Measurements from ENCODE around the gene KIF21A.
"Not testable (repeated sequence)": the region's sequence is repeated elsewhere in the genome, so short reads cannot be mapped to it uniquely, and the experiment has no call there.

Gene KIF21A

DNA sequence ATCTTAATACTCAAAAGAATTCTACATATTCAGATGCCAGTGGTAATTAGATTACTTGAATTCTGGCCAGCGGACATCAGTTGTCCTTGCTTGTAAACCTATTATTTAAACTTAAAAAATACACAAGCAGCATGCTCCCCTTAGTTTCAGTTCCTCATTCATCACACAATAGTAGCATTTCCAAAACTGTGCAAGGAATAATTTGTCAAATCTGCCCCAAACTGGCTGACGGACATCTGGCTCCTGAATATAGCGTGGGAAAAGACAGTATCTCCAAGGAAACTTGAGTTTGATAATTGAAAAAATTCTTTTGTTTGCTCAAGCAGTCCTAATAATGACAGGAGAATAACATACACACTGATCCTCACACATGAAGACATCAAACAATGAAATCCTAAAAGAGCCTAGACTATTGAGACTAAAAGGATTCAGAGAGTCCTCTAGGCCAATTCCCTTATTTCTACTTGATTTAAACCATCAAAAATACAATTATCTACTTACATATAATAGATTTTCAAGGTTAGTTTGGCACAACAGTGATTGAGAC is 90.4 kb downstream of the KIF21A start:
- H3K27ac ChIP-seq, result no peak overlapping the region
- no peak for DNase-seq (ENCODE audit: low read depth, low spot score)

DNA sequence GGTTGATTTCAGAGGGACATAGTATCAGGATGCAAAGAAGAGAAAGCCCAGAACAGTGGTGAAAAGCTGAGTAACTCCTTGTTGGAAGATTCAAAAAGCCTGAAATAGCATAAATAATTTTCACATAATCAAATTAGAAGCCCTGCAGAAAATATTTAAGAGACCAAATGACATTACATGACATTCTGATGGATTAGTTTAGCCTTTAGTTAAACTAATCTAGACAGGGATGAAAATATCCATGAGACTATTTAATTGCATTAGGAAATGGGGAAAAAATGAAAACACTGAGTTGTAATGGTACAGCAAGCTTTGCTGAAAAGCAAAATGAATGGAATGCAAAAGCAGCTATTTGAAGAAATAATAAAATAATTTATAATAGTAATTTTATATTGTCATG is 91.8 kb downstream of the KIF21A start:
- DNase-seq (ENCODE audit: low read depth, low spot score), result no peak
- H3K27ac ChIP-seq, result no peak overlapping the region

DNA sequence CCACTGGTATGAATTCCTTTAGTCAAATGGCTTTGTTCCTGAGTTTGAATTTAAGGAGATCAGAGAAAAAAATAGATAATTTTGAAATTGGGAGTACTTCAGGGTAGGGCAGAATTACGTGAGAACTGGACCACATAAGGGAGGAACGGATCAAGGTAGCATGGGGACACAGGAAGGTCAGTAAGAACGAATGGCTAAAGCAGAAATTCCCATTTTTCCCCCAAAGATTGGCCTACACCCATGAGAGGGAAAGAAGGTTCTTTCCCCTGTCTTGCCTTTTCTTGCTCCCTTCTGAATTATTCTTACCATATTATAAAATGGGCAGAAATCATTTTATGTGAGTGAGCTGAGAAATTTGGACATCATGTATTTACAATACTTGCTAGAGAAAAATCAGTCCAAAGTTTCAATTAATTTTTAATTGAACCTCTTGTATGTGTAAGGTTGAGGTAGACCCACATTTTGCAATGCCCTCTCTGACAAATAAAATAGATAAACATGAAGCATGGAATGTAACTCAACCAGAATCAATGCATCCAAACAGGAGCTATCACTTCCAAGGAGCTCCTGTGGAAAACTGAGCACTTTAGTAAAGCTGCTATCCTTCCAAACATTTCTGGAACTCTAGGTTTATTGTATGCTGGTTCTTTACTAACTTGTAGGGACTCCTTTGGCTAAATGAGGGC is 93.8 kb downstream of the KIF21A start:
- no peak overlapping the region for H3K27ac ChIP-seq
- DNase-seq (ENCODE audit: low read depth, low spot score), result no peak

DNA sequence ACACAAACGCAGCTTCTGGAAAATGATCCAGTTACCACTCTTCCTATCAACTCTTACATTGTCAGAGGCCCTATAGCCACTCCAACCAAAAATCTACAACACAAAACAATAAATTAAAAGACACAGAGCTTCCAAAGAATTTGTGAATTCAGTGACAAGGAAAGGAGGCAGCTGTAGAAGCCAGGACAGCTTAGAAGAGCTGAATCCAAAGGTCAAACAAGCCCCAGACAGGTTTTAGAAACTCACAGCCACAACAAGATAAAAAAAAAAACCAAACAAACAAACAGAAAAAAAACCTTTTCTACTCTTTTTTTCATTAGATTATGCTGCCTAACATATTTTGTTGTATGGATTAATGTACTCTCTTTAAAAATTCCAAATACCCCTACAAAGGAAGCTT is 94.4 kb downstream of the KIF21A start:
- no peak for DNase-seq (ENCODE audit: low read depth, low spot score)
- H3K27ac ChIP-seq, result no peak overlapping the region

DNA sequence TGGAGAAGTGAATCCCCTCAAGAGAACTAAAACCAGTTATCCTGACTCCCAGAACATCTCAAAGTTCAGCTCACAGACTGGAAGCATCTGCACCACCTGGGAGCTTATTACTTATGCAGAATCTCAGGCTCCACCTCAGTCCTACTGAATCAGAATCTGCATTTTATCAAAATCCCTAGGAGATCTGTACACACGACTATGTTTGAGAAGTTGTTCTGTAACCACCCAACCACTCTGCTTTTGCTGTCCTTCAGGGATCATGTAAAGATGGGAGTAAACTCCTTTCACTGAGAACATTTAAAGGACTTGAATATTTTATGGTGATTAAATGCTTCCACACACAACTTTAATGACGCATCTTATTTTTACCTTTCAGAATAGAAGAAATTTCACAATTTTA is 98.0 kb downstream of the KIF21A start:
- H3K27ac ChIP-seq, result no peak overlapping the region
- no peak for DNase-seq (ENCODE audit: low read depth, low spot score)

DNA sequence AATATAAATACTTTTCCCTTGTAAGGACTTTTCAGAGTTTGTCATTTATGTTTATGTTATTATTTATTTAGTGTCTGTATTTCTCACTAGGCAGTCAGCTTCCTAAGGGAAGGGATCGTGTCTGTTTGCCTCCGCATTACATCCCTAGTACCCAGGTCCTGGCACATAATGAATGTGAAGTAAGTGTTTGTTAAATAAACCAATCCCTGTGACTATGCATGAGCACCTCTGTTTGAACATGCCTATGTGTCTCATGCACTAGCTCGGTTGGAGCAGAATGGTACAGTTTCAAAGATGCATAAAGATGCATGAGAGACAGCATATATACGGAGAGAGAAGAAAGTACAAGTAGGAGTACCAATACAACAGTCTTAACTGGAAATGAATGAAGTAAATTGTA is 99.3 kb downstream of the KIF21A start:
- H3K27ac ChIP-seq, result no peak overlapping the region

DNA sequence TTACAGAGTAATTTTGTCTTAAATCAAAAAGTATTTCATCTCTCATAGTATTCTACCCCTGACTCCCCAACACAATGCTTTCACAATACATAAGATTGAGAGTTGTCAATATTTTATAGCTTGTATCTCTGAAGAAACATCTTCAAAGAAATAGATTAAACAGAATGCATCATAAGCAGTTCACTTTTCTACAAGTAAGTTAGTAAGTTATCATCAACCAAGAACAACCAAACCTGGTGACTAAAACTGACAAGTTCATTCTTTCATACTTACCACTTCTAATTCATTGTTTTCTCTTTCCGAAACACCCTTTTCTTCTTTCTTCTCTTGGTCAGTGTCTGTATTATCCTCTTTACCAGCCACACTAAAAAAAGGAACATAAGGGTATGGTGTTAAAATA is 101.2 kb downstream of the KIF21A start:
- no peak for DNase-seq (ENCODE audit: low read depth, low spot score)
- H3K27ac ChIP-seq, result no peak overlapping the region

More for the DNA sequence above, 99.3 kb downstream of the KIF21A start:
- no peak for DNase-seq (ENCODE audit: low read depth, low spot score)

DNA sequence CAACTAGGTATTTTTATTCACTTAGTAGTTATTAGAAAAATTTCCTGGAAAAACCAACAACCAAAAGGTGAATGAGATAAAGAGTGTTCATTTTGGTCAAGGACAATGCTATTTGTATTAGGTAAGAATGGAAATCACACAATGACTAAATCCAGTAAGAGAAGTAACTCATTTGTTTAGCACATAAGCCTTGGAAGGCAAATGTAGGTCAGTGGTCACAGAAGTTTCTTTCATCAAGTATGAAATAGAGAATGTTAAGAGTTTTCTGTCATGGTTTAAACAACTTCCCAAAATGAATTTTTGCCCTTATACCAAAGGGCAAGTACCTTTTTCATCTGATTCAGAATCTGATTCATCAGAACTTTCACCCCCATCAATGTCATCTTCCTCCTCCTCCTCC is 101.7 kb downstream of the KIF21A start:
- DNase-seq (ENCODE audit: low read depth, low spot score), result no peak
- no peak overlapping the region for H3K27ac ChIP-seq

DNA sequence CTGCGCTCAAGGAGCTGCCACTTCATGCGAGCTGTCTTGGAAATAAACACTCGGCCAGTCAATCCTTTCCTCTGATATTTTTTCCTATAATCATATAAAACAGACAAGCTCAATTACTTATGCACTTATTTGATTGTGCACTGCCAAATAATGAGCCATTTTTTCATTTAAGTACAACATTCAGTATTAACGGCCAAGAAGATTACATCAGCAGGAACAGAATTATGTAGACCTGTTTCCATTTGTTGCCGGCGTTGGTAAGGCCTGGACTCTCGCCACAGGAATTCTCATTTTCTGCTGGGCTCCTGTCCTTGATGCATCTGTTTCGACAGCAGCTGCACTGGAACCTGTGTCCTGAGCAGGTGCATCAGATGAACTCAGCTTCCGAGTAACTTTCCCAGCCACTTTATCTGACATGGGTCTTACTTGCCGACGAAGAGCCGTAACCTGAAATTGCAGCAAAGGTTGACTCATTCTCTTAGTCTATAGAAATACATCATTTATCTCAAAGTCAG is 110.2 kb downstream of the KIF21A start:
- no peak overlapping the region for H3K27ac ChIP-seq
- no peak for DNase-seq (ENCODE audit: low read depth, low spot score)

DNA sequence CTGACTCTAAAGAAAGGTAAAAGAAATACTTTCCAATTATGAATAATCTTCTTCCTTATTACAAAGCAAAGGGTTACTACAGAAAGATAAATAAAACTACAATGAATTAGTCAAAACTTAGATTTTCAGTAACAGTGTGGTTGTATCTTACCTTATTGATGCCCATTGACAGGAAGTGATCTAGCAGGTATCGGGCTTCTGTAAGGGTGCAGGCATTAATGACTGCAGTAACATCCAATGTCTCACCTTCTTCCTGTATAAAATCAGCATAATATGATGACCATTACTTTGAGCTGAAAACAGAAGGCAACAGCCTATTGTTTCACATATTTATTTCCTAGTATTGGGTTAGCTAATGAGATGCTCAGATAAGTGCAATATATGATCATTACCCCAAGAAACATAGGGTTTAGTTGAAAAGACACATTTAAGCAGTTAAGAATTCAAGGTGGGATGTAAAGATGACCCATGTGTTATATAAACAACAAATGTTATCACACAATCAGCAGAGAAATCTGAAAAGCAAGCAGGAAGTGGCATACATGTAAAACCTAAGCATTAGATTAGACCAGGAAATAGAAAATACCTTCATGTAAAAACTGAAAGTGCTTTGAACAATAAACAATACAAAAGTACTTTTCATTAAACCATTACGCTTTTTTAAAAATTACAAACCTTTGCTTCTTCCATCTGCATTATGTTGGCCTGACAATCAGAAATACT is 111.2 kb downstream of the KIF21A start:
- DNase-seq (ENCODE audit: low read depth, low spot score), result no peak

DNA sequence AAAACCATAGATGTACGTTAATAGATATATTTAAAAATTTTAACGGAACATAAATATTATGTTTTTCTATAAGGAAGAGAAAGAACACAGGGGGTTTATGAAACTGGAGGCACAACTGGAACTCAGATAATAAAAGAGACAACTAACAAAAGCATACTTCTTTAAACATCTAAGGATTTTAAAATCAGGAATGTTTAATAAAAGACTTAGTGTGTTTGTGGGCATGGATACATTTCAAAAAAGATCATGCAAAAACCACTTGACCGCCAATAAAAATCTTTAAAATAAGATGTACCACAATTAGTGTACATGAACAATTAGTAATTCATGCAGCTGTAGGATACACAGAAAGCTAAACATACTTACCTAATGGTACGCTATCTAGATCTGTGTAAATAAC is 113.0 kb downstream of the KIF21A start:
- H3K27ac ChIP-seq, result no peak overlapping the region
- DNase-seq (ENCODE audit: low read depth, low spot score), result no peak

More for the DNA sequence above, 111.2 kb downstream of the KIF21A start:
- H3K27ac ChIP-seq, result no peak overlapping the region

DNA sequence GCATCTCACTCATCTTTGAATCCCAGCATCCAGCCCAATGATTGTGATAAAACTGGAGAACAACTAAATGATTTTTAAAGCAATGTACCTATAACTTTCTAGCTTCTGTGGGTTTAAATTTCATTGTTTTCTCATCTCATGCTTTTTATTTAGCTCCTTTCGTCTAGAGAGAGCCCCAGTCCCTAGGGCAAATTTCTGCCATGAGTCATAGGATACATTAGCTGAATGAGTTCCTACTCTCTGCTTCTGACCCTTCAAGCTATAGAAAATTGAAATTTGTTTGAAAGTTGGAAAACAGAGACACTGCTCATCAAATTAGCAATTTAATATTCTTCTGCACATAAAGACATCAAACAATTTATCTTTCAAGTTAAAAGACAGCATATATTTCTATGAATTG is 113.9 kb downstream of the KIF21A start:
- DNase-seq (ENCODE audit: low read depth, low spot score), result no peak
- no peak overlapping the region for H3K27ac ChIP-seq

DNA sequence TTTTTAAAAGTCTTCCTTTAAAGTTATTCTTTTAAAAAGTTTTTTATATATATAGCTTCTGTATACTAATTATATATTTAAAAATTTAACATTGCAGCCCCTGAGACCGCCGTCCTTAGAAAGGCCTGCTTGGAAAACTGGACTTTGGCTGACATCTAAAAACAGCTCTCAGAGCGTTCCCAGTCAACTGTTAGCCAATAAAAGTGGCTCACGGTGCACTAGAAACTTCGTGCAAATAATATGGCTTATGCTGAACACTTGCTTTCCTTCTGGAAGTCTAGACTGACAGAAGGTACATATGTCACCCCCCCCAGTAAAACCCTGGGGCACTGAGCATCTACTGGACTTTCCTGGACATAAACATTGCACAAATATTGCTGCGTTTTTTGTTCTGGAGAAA is 115.0 kb downstream of the KIF21A start:
- H3K27ac ChIP-seq, result no peak overlapping the region
- DNase-seq (ENCODE audit: low read depth, low spot score), result no peak

DNA sequence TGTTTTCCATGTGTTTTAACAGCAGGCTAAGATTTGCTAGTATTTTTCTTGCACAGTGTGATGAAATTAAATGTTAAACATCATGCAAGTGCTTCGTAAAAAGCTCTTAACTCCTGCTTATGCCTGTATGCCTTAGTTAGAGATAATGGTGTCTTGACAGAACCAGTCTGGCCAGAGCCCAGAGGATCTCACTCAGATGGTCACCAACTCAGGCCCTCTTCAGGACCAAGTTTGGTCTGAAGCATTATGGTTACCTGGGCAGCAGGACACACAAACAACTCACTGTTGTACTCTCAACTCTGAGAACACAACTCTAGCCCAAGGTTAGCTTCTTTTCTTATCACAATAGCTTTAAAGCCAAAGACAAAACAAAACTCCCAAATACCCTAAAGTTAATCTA is 115.4 kb downstream of the KIF21A start:
- no peak overlapping the region for H3K27ac ChIP-seq
- DNase-seq (ENCODE audit: low read depth, low spot score), result no peak

DNA sequence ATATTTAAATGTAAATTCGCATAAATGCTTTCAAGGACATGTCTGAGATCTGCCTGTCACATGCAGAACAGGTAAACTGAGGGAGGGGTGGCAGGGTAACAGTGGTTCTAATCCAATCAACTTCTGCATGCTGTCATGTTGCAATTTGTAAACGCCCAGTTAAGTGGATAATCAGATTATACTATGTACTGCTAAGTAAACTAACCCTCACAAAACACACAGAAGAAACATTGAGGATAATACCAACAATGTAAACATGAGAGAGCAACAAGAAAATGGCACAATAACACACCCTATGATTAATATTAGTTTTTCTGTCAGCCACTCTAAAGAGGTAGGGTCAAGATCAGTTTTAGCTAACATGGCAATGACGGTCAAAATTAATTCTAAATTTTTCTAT is 123.7 kb downstream of the KIF21A start:
- DNase-seq (ENCODE audit: low read depth, low spot score), result no peak
- H3K27ac ChIP-seq, result no peak overlapping the region

DNA sequence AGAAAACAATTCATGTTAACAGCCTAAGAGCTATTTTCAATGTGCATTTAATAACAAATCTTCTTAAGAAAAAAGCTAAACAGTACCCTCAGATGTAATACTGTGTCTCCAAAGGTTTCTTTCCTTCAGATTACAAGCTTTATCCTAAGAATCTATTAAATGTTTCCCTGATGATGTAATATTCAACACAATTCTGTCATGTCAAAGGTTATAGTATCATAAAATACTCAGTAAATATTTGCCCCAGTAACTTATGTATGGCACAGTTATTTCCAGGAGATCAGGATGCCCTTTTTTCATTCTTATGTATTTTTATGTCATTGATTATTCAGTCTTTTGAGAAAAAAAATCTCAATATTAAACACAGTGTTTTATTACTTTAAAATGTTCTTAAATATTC is 128.4 kb downstream of the KIF21A start:
- no peak overlapping the region for H3K27ac ChIP-seq
- no peak for DNase-seq (ENCODE audit: low read depth, low spot score)

DNA sequence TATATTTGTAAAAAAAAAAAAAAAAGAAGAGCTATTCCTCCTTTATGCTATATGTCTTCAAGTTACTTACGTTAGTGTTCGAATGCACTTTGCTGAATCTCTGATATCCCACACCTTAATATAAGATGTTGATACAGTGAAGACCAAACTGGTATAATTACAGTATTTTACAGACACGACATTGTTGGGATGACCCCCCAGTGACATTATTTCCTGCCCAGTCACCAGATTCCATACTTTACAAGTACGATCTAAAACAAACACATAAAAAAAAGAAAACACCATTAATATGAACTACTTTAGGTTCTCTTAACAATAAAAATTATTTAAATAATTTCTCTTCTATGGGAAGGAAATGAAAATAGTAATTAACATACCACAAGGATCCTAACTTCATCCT is 133.4 kb downstream of the KIF21A start:
- DNase-seq (ENCODE audit: low read depth, low spot score), result no peak
- no peak overlapping the region for H3K27ac ChIP-seq

DNA sequence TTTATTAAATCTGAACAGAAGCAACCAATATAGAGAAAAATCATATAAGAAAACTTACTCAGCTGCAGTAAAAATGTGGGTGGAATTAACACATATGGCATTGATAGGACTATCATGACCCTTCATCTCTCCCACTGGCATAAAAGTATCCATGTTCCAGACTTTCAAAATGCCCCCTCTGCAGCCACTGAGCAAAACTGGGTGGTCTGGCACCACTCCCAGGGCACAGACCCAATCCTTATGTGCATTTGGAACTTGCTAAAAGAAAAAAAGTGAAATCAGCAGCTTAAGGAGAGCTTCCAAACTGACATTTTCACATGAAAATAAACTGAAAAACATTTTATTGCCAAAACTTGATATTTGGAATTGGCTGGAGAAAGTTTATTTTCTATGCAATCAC is 141.5 kb downstream of the KIF21A start:
- H3K27ac ChIP-seq, result no peak overlapping the region
- DNase-seq (ENCODE audit: low read depth, low spot score), result no peak

DNA sequence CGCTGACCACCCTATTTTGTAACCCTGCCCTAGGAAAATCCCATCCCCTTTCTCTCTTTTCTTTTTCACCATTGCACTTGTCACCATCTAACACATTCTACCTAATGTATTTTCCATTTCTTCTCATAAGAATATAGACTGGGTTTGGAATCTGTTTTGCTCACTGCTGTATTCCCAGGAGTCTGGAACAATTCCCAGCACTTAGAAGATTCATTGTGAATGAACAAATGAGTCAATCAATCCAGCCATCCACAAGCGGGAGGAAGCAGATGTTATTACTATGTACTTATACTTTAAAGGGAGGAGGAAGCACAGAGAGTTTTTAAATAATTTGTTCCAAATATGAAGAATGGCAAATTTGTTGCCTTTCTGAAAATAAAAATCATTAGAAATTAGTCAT is 142.1 kb downstream of the KIF21A start:
- no peak for DNase-seq (ENCODE audit: low read depth, low spot score)
- H3K27ac ChIP-seq, result no peak overlapping the region

DNA sequence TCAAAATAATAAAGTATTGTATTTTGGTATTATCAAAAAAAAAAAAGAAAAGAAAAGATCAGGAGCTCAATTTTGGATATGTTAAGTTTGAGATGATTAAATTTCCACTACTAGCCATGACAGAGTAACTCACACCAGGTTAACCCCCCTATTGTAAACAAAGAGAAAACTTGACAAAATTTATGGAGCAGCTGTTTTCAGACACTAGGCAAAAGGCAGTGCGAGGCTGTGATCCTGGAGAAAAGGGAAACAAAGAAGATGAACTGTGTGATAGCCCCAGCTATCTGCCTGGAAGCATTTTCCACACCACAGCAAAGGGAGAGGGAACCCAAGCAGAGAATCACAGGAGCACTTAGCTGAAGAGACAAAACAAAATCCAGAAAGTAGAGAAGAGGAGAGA is 145.0 kb downstream of the KIF21A start:
- no peak overlapping the region for H3K27ac ChIP-seq
- DNase-seq (ENCODE audit: low read depth, low spot score), result no peak

DNA sequence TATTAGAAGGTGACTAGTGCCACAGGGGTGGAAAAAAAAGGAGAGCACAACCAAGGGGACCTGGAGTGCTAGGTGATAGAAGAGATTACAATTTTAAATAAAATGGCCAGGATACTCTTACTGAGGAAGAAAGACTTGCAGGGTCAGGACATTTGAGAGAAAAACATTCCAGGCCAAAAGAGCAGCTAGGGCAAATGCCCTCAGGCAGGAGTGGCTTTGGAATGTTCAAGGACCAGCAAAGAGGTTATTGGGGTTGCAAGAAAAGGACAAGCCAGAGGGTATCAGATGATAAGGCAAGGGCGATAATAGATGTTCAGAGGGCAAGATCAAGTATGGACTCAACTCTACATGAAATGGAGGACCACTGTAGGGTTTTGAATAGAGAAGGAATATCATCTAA is 146.4 kb downstream of the KIF21A start:
- H3K27ac ChIP-seq, result no peak overlapping the region
- DNase-seq (ENCODE audit: low read depth, low spot score), result no peak

DNA sequence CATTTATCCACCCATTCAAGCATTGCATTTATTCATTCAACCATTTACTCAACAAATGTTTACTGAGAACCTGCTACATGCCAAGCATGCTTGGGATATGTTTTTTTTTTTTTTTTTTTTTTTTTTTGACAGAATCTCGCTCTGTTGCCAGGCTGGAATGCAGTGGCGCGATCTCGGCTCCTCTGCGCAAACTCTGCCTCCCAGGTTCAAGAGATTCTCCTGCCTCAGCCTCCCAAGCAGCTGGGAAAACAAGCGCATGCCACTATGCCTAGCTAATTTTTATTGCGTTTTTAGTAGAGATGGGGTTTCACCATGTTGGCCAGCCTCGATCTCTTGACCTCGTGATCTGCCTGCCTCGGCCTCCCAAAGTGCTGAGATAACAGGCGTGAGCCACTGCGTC is 147.3 kb downstream of the KIF21A start:
- not testable (repeated sequence) for DNase-seq (ENCODE audit: low read depth, low spot score); H3K27ac ChIP-seq
